Stimulated activated CD4-positive, alpha-beta T cell treated with anti-CD3 and anti-CD28 coated beads, Interleukin-12 subunit alpha, Interleukin-12 subunit beta, amount 100 ng/mL, for 24 hours (primary cell): ENCODE measurements around the gene RHBDD3.

Experiments
- DNase-seq, 2 experiments: peaks; one replicate each; pipeline ENCODE4 v3.0.0-alpha.2; 2020; ENCODE audit warnings: low read depth in 2 of 2

RHBDD3 gene

GRCh38 chr22:29218758-29219408, 48.9 kb downstream of the RHBDD3 start:
- DNase-seq: no peak

DNA sequence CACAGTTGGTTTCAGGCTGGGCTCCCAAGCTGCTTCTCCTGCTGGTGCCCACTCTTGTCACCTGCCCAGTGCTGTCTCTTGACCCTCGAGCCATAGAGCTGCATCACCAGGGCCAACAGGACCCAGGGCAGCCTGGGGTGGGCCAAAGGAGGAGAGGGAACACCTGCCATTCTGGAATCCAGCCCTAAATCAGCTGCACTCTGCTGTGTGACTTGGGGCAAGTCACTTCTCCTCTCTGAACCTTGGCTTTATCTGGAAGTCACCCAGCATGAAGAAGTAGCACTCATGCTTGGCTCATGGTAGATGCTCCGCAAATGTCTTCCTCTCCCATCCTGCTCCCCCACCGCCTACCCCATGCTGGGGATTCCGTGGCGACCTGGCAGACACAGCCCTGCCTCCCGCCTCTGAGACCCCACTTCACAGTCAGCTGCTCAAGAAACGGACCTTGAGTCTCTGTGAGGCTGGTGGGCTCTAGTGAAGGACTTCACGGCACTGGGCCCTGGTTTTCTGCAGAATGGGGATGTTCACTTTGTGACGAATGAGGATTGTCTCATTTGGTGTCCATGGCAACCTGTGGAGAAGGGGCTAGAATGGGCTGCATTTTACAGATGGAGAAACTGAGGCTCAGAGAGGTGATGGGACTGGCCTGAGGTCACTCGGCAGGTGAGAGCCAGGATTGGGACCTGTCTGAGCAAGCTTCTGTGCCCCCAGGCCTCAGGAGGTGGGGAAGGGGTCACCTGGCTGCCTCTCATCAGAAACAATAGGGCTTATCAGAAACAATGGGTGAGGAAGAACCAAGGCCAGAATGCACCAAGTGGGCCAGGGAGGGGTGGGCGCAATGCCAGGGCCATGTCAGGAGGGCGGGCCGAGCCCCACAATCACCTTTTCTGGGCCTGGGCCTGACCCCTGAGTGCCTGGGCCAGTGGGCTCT, 49.7 kb downstream of the RHBDD3 start:
- DNase-seq: no peak

DNA sequence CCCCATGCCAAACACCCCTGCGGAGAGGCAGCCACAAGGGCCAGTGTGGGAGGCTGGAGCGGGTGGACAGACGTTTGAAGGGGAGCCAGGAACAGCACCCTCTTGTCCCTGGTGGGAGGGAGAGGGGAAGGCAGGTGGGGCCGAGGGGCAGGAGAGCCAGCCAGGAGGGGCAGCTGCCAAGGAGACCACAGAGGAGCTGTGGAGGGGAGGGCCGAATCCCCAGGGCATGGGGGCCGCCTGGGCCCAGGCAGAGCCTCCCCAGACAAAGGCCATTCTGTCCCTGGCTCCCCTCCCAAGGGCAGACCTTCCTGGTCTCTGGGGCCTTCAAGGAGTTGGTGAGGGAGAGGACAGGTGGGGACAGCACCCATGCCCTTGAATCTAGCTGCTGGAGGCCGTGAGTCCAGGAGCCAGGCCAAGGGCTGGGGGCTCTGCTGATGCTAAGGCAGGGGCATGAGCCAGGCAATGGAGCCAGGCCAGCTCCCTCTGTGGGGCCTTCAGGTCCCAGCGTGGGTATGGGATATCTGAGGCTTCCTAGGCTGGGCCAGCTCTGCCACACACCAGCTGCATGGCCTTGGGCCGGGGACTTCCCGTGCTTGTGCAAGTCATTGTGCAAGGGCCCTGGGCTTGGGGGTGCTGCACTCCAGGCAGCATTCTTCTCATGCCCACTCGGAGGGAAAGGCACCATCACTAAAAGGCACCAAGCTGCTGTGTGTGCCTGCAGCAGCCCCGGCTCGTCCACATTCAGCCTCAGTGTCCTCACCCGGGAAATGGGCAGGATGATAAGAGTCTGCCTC, 50.7 kb downstream of the RHBDD3 start:
- no peak for DNase-seq

GRCh38 chr22:29216011-29216872, 51.5 kb downstream of the RHBDD3 start:
- no peak for DNase-seq

- DNase-seq: no peak
Measured at GRCh38 chr22:29215012-29215860, 52.5 kb downstream of the RHBDD3 start.

- no peak for DNase-seq
Measured at GRCh38 chr22:29214232-29214631, 53.5 kb downstream of the RHBDD3 start.

GRCh38 chr22:29213493-29213892, 54.3 kb downstream of the RHBDD3 start:
- DNase-seq: no peak

- DNase-seq: no peak
Measured at GRCh38 chr22:29212743-29213142, 55.0 kb downstream of the RHBDD3 start.

DNA sequence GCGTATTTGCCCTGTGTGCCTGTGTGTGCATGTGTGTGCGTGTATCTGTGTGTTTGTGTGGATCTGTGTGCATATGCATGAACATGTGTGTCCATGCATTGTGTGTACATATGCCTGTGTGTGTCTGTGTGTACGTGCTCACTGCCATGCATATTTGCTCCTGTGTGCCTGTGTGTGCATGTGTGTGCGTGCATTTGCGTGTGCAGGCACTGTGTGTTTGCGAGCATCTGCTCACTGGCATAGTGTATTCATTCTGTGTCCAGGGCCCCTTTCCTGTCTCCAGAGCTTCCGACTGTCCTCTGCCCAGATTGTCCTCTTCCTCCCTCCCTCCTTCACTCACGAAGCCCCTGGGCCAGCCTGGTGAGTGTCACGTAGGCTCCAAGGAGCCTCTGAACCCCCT, 56.3 kb downstream of the RHBDD3 start:
- no peak for DNase-seq

DNA sequence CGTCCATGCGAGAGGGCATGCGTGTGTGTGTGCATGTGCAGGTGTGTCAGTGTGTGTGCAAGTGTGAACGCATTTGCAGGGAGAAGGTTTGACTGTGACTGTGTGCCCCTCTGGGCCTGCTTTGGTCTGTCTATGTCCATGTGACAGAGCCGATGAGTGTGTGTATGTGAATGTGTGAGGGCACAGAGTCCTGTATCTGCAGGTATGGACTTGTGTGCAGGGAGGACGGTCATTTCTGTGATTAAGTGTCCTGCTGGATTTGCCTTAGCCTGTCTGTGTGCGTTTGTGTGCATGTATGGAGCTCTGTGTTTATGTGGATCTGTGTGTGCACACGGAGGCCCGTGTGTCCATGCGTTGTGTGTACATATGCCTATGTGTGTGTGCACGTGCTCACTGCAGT, 56.7 kb downstream of the RHBDD3 start:
- DNase-seq: no peak
